ENCODE results near the gene ANGPTL3. TPM values are rescaled to one million over a fixed set of nuclear protein-coding genes. Genes with fewer than 3 reads are reported as not detected.
"Not testable (repeated sequence)": the region's sequence is repeated elsewhere in the genome, so short reads cannot be mapped to it uniquely, and the experiment has no call there.

ANGPTL3 gene
- total RNA-seq, result not detected

GRCh38 chr1:62597281-62597680 lies at the start of gene ANGPTL3:
ANGPTL3 (plus strand) TSS chr1:62597520; CDS start chr1:62597567, 47 bp downstream.
- no peak for DNase-seq (ENCODE audit: low spot score)

- no peak for DNase-seq (ENCODE audit: low spot score)
These were observed 36.0 kb upstream of the ANGPTL3 start for GRCh38 chr1:62561306-62561705.

GRCh38 chr1:62567182-62567581 lies 30.1 kb upstream of the ANGPTL3 start:
- DNase-seq (ENCODE audit: low spot score), result not testable (repeated sequence)

DNA sequence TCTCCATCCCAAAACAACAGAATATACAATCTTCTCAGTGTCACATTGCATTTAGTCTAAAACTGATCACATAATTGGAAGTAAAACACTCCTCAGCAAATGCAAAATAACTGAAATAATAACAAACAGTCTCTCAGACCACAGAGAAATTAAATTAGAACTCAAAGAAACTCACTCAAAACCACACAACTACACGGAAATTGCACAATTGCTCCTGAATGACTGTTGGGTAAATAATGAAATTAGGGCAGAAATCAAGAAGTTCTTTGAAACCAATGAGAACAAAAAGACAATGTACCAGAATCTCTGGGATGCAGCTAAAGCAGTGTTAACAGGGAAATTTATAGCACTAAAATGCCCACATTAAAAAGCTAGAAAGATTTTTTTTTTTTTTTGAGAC lies 29.4 kb upstream of the ANGPTL3 start:
- not testable (repeated sequence) for DNase-seq (ENCODE audit: low spot score)

GRCh38 chr1:62571517-62571916 lies 25.8 kb upstream of the ANGPTL3 start:
- not testable (repeated sequence) for DNase-seq (ENCODE audit: low spot score)

GRCh38 chr1:62572476-62572875 lies 24.8 kb upstream of the ANGPTL3 start:
- no peak for DNase-seq (ENCODE audit: low spot score)

GRCh38 chr1:62573675-62574074 lies 23.6 kb upstream of the ANGPTL3 start:
- DNase-seq (ENCODE audit: low spot score), result no peak

GRCh38 chr1:62585469-62586155 lies 11.7 kb upstream of the ANGPTL3 start:
- DNase-seq (ENCODE audit: low spot score), result no peak

GRCh38 chr1:62588000-62588399 lies 9.3 kb upstream of the ANGPTL3 start:
- no peak for DNase-seq (ENCODE audit: low spot score)

- DNase-seq (ENCODE audit: low spot score), result no peak
These were observed 8.0 kb upstream of the ANGPTL3 start for GRCh38 chr1:62589321-62589720.

- no peak for DNase-seq (ENCODE audit: low spot score)
These were observed 6.9 kb upstream of the ANGPTL3 start for GRCh38 chr1:62590255-62590969.

DNA sequence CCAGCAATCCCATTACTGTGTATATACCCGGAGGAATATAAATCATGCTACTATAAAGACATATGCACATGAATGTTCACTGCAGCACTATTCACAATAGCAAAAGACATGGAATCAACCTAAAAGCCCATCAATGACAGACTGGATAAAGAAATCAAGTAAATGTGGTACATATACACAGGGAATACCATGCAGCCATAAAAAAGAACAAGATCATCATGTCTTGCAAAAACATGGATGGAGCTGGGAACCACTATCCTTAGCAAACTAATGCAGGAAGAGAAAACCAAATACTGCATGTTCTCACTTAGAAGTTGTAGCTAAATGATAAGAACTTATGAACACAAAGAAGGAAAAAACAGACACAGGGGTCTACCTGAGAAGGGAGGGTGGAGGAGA lies 6.4 kb upstream of the ANGPTL3 start:
- DNase-seq (ENCODE audit: low spot score), result no peak

- DNase-seq (ENCODE audit: low spot score), result no peak
These were observed 3.4 kb upstream of the ANGPTL3 start for GRCh38 chr1:62593825-62594394.

- no peak for DNase-seq (ENCODE audit: low spot score)
These were observed 1.7 kb upstream of the ANGPTL3 start for GRCh38 chr1:62595647-62596046.

GRCh38 chr1:62599044-62599443 lies 1.7 kb downstream of the ANGPTL3 start:
- DNase-seq (ENCODE audit: low spot score), result no peak

- DNase-seq (ENCODE audit: low spot score), result no peak
These were observed 4.1 kb downstream of the ANGPTL3 start for GRCh38 chr1:62601457-62601856.

DNA sequence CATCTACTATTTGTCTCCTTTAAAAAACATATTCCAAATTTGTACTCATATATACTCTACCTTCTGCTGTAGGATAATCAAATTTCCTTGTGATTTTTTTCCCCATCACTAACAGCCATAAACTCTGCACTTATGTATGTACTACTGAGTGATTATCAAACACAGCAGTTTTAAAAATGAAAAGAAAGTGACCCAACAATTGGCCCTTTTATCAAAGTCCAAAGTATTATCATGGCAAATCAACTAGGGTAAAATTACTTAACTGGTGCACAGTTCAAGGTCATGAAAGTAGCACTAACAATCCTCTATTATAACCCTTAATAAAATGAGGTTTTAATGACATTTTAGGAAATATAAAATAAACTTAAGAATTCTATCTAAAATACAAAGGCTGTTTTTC lies 11.6 kb downstream of the ANGPTL3 start:
- no peak for DNase-seq (ENCODE audit: low spot score)

DNA sequence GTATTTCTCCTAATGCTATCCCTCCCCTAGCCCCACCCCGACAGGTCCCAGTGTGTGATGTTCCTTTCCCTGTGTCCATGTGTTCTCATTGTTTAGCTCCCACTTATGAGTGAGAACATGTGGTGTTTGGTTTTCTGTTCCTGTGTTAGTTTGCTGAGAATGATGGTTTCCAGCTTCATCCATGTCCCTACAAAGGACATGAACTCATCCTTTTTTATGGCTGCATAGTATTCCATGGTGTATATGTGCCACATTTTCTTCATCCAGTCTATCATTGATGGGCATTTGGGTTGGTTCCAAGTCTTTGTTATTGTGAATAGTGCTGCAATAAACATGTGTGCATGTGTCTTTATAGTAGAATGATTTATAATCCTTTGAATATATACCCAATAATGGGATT lies 13.3 kb downstream of the ANGPTL3 start:
- DNase-seq (ENCODE audit: low spot score), result not testable (repeated sequence)

- DNase-seq (ENCODE audit: low spot score), result no peak
These were observed 15.4 kb downstream of the ANGPTL3 start for GRCh38 chr1:62612770-62613169.

GRCh38 chr1:62613325-62613727 lies 16.0 kb downstream of the ANGPTL3 start:
- no peak for DNase-seq (ENCODE audit: low spot score)

DNA sequence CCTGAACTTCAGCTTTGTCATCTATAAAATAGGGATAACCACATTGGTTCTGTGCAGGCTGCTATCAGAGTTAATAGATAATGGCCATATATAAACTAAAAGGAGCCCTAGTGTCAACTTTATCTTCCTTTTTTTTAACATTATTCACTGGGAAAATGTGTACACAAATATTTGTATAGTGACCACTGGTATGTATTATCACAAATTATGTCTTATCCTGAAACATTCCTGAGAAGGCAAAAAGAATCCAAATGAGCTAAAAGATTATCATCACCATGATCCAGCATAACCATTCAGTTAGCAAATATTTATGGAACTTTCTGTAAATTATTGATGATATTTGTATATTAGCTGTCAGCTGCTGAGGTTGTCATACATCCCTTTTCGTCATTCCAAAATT lies 16.6 kb downstream of the ANGPTL3 start:
- DNase-seq (ENCODE audit: low spot score), result no peak

GRCh38 chr1:62621907-62622306 lies 24.6 kb downstream of the ANGPTL3 start:
- DNase-seq (ENCODE audit: low spot score), result no peak

DNA sequence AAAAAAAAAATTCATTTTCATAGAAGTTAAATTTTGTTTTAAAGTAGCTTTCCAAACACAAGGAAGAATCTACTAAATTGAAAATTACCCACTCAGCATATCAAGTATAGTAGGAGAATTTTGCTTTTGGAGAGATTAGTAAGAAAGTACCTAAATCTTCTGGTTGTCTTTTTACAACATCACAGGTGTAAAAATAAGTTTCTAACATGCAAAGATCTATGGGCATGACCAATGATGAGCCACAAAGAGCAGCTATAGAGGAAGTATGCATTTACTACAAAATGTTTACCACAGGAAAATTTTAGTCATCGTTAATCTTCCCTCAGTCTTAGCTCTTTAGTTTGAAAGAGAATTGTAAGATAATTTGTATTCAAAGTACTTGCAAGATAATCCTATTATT lies 28.1 kb downstream of the ANGPTL3 start:
- DNase-seq (ENCODE audit: low spot score), result no peak
